ENCODE results near the gene ANO3. TPM values are rescaled to one million over a fixed set of nuclear protein-coding genes. Genes with fewer than 3 reads are reported as not detected.

Gene ANO3
- total RNA-seq, 4 donors from 2014 or later = 1.6 to 14.3 (median 4.3) TPM

GRCh38 chr11:26580929-26581328, 249.0 kb downstream of the ANO3 start:
- no peak for TF ChIP-seq CTCF (IDR thresholded peaks at IDR 0.05; ENCODE audit: low read depth)

- TF ChIP-seq CTCF (IDR thresholded peaks at IDR 0.05; ENCODE audit: low read depth) = no peak
Measured at GRCh38 chr11:26583550-26583949, 251.6 kb downstream of the ANO3 start.

GRCh38 chr11:26584818-26585217, 252.9 kb downstream of the ANO3 start:
- TF ChIP-seq CTCF (IDR thresholded peaks at IDR 0.05; ENCODE audit: low read depth) = no peak

GRCh38 chr11:26587073-26587472, 255.1 kb downstream of the ANO3 start:
- no peak for TF ChIP-seq CTCF (IDR thresholded peaks at IDR 0.05; ENCODE audit: low read depth)

GRCh38 chr11:26593691-26594090, 261.8 kb downstream of the ANO3 start:
- TF ChIP-seq CTCF (IDR thresholded peaks at IDR 0.05; ENCODE audit: low read depth) = no peak

- TF ChIP-seq CTCF (IDR thresholded peaks at IDR 0.05; ENCODE audit: low read depth) = no peak
Measured at GRCh38 chr11:26597899-26598298, 266.0 kb downstream of the ANO3 start.

- TF ChIP-seq CTCF (IDR thresholded peaks at IDR 0.05; ENCODE audit: low read depth) = no peak
Measured at GRCh38 chr11:26599425-26599824, 267.5 kb downstream of the ANO3 start.
